SK-N-MC (cell line): Measurements from ENCODE around the gene SELENON.

Experiments
- DNase-seq: peaks from one replicate; pipeline ENCODE4 v3.0.0-alpha.2; 2011; ENCODE audit warnings: low read depth, low spot score
- H3K27ac ChIP-seq: fragments of 200-600 bp; sonication (generic); 2 replicates; pipeline ENCODE4 v1.5.1; 2016; ENCODE audit warnings: mixed run types
- H3K36me3 ChIP-seq: fragments of 200-600 bp; sonication (generic); 2 replicates; pipeline ENCODE4 v1.6.1; 2017; ENCODE audit warnings: antibody characterized with exemption, low read length, mixed read lengths; ENCODE audit not compliant: insufficient read depth
- H3K4me3 ChIP-seq: fragments of 200-600 bp; sonication (generic); 2 replicates; pipeline ENCODE4 v1.5.1; 2016
- H3K9ac ChIP-seq: fragments of 200-600 bp; sonication (generic); 2 replicates; pipeline ENCODE4 v1.8.0; 2017; ENCODE audit warnings: mixed run types, mixed read lengths; ENCODE audit not compliant: insufficient read length
- H3K9me3 ChIP-seq: fragments of 200-600 bp; sonication (generic); 2 replicates; pipeline ENCODE4 v1.6.1; 2017; ENCODE audit warnings: low read depth, mild to moderate bottlenecking, antibody characterized with exemption, low read length, moderate library complexity, mixed read lengths
- EZH2 ChIP-seq: fragments of 200-600 bp; sonication (generic); IDR thresholded peaks from one replicate; pipeline ENCODE4 v1.6.1; 2017; ENCODE audit warnings: antibody characterized with exemption
- FOXP2 ChIP-seq: optimal IDR thresholded peaks from 2 replicates; pipeline ENCODE3; 2011; ENCODE audit warnings: mild to moderate bottlenecking, moderate library complexity; ENCODE audit not compliant: insufficient read depth; ENCODE audit errors: extremely low read length, control extremely low read depth
- POLR2AphosphoS5 ChIP-seq: IDR thresholded peaks from 2 replicates; pipeline ENCODE4 v1.6.1; 2012; ENCODE audit warnings: mild to moderate bottlenecking, low read depth, low read length, borderline replicate concordance

Gene SELENON

DNA sequence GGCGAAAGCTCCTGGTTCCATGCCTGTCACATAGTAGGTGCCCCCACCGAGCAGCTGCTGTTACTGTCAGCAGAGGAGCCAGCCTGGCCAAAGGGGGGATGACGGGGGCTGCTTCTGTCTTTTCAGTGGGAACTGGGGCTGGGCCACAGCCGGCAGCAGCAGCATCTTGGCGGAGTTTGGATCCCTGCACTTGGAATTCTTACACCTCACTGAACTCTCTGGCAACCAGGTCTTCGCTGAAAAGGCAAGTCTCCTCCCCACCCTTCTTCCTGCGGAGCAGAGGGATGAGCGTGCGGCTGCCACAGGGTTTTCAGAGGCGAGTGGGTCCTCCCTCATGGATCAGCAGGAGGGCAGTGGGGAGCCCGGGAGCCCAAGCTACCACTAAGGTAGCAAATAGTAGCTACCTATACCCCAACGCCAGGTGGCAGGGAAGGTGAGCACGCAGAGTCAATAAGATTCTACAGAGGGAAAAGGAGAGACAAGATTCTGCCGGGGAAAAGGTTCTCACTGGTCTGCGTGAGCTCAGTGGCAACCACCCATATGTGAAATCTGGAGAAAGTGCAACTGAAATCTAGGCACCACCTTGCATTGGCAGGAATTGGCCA, 41.4 kb upstream of the SELENON start:
- Histone ChIP-seq H3K36me3 (no peaks in the 10 kb centered on the region), H3K4me3 (no peak overlapping the region), H3K9me3 (no peaks in the 10 kb centered on the region), H3K9ac (no peak overlapping the region), H3K27ac (no peak overlapping the region)
- DNase-seq, result no peak
- TF ChIP-seq FOXP2, result no peak
- TF ChIP-seq EZH2, result no peak
- TF ChIP-seq POLR2AphosphoS5, result no peak

DNA sequence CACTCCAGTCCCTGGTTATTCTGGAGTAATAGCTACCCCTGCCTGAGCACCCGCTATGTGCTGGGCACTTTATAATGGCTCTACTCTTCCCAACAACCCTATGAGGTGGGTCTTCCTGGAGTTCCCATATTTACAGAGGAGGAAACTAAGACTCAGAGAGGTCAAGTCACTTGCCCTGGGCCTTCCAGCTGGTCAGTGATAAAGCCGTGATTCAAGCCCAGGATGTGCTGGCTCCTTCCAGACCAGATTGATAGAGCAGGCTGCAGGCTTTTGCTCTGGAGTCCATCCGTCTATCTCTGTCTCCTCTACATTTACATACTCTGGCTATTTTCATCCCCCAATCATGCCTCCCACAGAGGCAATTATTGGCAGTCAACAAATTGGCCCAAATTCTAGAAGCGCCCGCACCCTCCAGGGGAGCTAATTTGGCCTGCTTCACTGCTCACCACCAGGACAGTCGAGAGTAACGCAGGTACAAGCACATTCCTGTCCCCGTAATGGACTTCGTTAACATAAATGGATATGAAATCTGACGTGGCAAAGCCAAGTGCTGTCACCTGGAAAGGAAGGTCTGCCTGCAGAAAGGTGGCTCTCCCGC, 39.8 kb upstream of the SELENON start:
- H3K9me3 ChIP-seq, result no peaks in the 10 kb centered on the region
- no peaks in the 10 kb centered on the region for H3K36me3 ChIP-seq
- no peak overlapping the region for H3K27ac ChIP-seq
- no peak for DNase-seq
- no peak overlapping the region for H3K4me3 ChIP-seq
- H3K9ac ChIP-seq, result no peak overlapping the region
- TF ChIP-seq FOXP2, result no peak
- no peak for TF ChIP-seq EZH2
- no peak for TF ChIP-seq POLR2AphosphoS5

DNA sequence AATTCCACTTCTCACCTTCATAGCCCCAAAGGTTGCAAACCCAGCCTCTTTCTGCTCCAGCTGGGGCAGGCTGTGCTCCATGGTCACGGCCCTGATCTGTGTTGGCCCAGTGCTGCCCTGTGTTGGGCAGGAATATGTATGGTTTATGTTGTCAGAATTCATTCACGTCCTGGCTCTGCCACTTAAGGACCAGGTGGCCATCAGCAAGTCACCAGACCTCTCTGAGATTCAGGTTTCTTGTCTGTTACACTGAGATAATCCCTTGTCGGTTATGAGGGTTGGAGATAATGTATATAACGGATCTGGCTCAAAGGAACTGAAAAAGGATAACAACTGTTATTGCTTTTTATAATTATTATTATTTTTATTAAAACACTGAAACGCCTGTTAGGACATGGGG, 39.1 kb upstream of the SELENON start:
- Histone ChIP-seq H3K9ac (no peak overlapping the region), H3K27ac (no peak overlapping the region), H3K4me3 (no peak overlapping the region), H3K36me3 (no peaks in the 10 kb centered on the region), H3K9me3 (no peaks in the 10 kb centered on the region)
- no peak for DNase-seq
- TF ChIP-seq POLR2AphosphoS5, result no peak
- no peak for TF ChIP-seq FOXP2
- no peak for TF ChIP-seq EZH2

DNA sequence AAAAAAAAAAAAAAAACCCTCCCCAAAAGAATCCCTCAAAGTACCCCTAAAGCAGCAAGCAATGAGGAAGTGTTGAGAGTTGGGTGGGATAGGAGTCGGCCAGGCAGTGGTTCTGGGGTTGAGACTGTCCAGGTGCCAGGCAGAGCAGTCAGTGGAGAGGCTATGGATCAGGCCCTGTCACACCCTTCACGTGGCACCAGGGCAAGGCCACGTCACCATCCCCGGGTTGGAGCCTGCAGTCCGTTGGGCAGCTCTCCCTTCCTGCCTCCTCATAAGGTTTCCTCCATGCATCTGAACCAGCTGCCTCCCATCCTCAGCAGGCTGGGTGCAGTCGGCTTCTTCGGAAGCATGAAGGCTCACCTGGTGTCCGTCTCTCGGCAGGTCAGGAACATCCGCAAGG, 36.5 kb upstream of the SELENON start:
- Histone ChIP-seq H3K27ac (no peak overlapping the region), H3K9me3 (no peaks in the 10 kb centered on the region), H3K9ac (no peak overlapping the region), H3K4me3 (no peak overlapping the region), H3K36me3 (no peaks in the 10 kb centered on the region)
- DNase-seq, result no peak
- TF ChIP-seq POLR2AphosphoS5 (no peak), EZH2 (no peak), FOXP2 (no peak)

DNA sequence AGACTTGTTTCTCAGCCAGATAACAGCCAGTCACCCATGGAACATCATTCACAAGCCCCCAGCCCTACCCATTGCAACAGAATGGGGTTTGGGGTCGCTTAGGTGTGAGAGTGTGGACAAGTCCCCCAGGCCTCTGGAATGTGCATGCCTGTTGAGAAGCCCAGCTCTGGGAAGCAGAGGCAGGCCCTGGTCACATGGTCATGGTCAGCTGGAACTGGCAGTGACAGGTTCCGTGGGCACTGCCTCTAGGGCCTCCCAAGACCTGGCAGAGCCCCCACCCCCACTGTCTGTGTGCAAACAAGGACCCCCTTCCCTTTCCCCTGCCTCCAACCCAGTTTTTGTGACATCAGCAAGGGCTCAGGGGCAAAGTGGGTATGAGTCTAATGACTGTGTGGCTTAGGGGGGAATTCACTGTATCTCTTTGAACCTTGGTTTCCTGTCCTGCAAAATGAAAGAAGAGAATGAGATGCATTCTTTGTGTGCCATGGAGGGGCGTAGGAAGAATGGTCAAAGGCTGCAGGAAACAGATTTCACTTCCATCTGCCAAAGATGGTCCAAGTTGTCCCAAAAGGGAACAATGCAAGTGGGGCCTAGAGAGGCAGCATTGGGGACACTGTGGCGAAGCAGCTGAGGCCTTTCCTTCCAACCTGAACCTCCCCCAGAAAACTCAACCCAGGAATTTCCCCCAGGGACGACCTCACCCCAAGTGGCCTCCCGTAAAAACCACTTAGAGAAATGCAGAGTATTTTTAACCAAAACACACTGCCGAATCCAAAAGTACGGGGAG, 34.7 kb upstream of the SELENON start:
- H3K4me3 ChIP-seq, result peak overlapping the region; percentile 36

DNA sequence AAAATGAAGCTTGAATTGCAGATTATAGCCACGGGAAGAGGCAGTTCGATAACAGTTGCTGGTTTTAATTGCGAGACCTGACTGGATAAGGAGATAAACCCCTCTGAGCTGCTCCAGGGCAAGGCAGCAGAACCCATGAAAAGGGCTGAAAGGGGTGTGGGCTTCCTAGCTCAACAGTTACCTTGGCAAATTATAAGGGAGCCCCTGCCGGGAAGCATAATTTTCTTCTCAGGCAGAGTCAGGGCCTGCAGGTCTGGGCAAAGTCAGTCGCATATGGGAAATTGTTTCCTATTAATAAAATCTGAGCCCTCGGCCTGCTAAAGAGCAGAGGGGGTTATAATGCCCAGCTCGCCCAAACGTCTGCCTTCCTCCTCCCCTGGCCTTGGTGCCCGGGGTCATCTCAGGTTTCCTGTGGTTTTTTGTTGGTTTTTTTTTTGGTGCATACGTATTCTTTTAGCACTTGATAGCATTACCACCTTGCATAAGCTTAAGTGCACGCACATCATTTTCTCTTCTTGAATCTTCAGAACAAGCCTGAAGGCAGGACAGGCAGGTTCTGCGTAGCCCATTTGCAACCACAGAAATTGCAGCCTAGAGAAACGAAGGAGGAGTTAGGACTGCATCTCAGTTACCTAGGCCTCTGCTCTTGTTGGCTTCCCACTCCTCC, 33.9 kb upstream of the SELENON start:
- TF ChIP-seq POLR2AphosphoS5 (no peak), EZH2 (no peak), FOXP2 (no peak)
- Histone ChIP-seq H3K9me3 (no peaks in the 10 kb centered on the region), H3K36me3 (no peaks in the 10 kb centered on the region), H3K9ac (peak overlapping the region; percentile 31), H3K4me3 (peak overlapping the region; percentile 36), H3K27ac (peak overlapping the region; percentile 44; the same call in 1 of the 2 replicates)
- DNase-seq, result no peak

More for the DNA sequence above, 34.7 kb upstream of the SELENON start:
- Histone ChIP-seq H3K9ac (peak overlapping the region; percentile 31), H3K36me3 (no peaks in the 10 kb centered on the region), H3K9me3 (no peaks in the 10 kb centered on the region), H3K27ac (peak overlapping the region; percentile 44; the same call in 1 of the 2 replicates)
- TF ChIP-seq POLR2AphosphoS5 (no peak), FOXP2 (no peak), EZH2 (no peak)
- DNase-seq, result no peak

DNA sequence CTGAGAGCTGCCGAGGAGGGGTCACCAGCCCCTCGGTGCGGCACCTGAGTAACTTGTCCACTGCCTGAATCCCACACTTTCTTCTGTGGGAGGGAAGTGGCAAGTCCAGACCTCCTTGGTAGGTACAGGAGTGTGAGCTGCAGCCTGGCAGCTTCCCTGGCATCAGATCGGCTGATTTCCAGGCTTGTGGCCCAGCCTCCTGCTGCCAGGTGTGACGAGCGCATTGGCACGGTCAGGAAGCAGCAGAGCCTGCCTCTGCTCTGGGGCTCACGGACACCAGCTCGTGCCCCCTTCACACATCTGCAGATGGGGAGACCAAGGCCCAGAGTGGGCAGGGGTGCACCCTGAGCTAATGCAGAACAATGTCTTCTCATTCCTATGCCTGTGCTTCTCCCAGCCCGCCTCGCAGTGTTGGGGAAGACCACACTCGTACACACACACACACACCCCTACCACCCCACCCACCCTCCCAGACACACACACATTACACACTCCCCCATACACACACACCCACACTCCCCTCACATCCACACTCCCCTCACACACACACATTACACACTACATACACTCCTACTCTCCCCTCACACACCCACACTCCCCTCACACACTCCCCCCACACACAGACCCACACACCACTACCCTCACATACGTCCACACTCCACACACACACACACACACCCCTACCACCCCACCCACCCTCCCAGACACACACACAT, 33.1 kb upstream of the SELENON start:
- H3K4me3 ChIP-seq, result no peak overlapping the region
- TF ChIP-seq FOXP2 (no peak), POLR2AphosphoS5 (no peak), EZH2 (no peak)
- no peaks in the 10 kb centered on the region for H3K36me3 ChIP-seq
- DNase-seq, result no peak
- H3K9me3 ChIP-seq, result no peaks in the 10 kb centered on the region
- H3K9ac ChIP-seq, result no peak overlapping the region
- no peak overlapping the region for H3K27ac ChIP-seq
